ENCODE measurements around the gene SH3RF2.

SH3RF2 gene

GRCh38 chr5:145971701-145972100, 35.3 kb downstream of the SH3RF2 start:
- no peaks in the 10 kb centered on the region for H3K27me3 ChIP-seq (replicated peaks; ENCODE audit: control insufficient read depth, insufficient read depth, low read length, poor library complexity, severe bottlenecking)
- DNase-seq: no peak
- no peaks in the 10 kb centered on the region for H3K36me3 ChIP-seq (ENCODE audit: control insufficient read depth, insufficient read depth, low read length)
- no peak overlapping the region for H3K4me3 ChIP-seq (ENCODE audit: insufficient read depth, low read depth, low read length, poor library complexity, severe bottlenecking)
- no peaks in the 10 kb centered on the region for H3K9me3 ChIP-seq (ENCODE audit: control insufficient read depth, low read length)
- H3K27ac ChIP-seq (ENCODE audit: insufficient read depth, low read length, poor library complexity, severe bottlenecking): no peak overlapping the region
- H3K4me1 ChIP-seq (ENCODE audit: control insufficient read depth, insufficient read depth, low read length, poor library complexity, severe bottlenecking): no peaks in the 10 kb centered on the region

GRCh38 chr5:145975001-145975360, 38.6 kb downstream of the SH3RF2 start:
- no peak overlapping the region for H3K4me3 ChIP-seq (ENCODE audit: insufficient read depth, low read depth, low read length, poor library complexity, severe bottlenecking)
- no peaks in the 10 kb centered on the region for H3K4me1 ChIP-seq (ENCODE audit: control insufficient read depth, insufficient read depth, low read length, poor library complexity, severe bottlenecking)
- no peak for DNase-seq
- no peaks in the 10 kb centered on the region for H3K36me3 ChIP-seq (ENCODE audit: control insufficient read depth, insufficient read depth, low read length)
- H3K27me3 ChIP-seq (replicated peaks; ENCODE audit: control insufficient read depth, insufficient read depth, low read length, poor library complexity, severe bottlenecking): no peaks in the 10 kb centered on the region
- no peaks in the 10 kb centered on the region for H3K9me3 ChIP-seq (ENCODE audit: control insufficient read depth, low read length)
- no peak overlapping the region for H3K27ac ChIP-seq (ENCODE audit: insufficient read depth, low read length, poor library complexity, severe bottlenecking)

DNA sequence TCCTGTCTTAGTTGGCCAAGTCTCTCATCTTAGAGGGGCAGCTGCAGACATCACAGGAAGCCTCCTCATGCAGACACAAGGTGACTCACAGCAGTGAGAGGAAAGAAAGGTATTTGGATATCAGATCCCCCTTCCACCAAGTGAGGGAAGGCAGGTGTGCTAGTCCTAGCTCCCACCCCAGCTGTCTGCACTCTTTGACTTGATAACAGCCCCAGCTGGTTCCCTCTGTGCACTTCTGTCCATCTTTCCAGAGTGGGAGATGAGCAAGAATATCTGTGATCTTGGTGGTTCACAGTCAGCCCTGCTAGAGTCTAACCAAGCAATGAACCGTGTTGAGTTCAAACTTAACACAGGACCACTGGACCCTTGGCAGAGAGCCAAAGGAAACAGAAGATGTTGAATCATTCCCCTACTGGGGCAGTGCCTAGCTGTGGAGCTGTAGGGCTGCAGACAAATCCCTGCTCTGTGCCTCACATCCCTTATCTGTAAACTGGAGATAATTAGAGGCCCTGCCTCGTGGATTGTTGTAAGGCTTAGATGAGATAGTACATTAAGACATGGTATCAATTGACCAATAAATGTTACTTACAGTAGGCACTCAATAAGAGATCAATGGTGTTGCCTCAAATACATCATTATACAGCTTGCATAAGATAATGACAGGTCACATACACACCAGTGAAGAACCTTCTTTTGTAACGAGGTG, 39.1 kb downstream of the SH3RF2 start:
- no peak overlapping the region for H3K27ac ChIP-seq (ENCODE audit: insufficient read depth, low read length, poor library complexity, severe bottlenecking)
- DNase-seq: no peak

DNA sequence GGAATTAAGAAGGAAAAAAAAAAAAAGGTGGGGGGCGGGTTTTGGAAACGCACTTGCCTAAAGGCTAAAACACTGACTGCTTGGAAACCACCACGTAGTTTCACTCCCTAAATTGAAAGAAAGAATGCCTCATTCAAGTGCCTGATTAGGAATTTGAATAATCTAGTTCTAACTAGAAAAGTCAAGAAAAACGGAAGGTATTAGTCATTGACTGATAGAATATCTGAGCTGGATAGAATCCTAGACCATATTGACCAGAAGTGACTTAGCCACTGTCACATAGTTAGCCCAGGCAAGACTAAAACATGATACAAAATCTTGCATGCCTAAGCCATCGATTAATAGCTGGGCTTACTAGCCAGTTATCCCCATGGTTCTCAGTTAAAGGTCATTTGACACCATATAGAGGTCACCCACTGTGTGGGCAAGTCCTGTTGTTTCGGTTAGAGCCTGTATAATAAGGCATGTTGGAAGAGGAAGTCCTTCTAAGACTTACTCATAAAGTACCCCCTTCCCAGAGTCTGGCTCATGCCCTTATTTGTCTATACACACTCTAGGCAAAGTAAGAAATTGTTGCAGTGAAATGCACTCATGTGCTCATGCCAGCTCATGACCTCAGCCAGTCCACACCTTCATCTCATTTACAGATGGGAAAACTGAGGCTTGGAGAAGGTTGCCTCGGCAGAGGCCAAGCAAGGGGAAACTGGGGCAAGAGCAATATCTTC, 40.2 kb downstream of the SH3RF2 start:
- Histone ChIP-seq H3K36me3 (ENCODE audit: control insufficient read depth, insufficient read depth, low read length) (no peaks in the 10 kb centered on the region), H3K4me3 (ENCODE audit: insufficient read depth, low read depth, low read length, poor library complexity, severe bottlenecking) (no peak overlapping the region), H3K4me1 (ENCODE audit: control insufficient read depth, insufficient read depth, low read length, poor library complexity, severe bottlenecking) (no peaks in the 10 kb centered on the region), H3K9me3 (ENCODE audit: control insufficient read depth, low read length) (no peaks in the 10 kb centered on the region), H3K27ac (ENCODE audit: insufficient read depth, low read length, poor library complexity, severe bottlenecking) (no peak overlapping the region), H3K27me3 (replicated peaks; ENCODE audit: control insufficient read depth, insufficient read depth, low read length, poor library complexity, severe bottlenecking) (no peaks in the 10 kb centered on the region)
- DNase-seq: no peak

More for the DNA sequence above, 39.1 kb downstream of the SH3RF2 start:
- Histone ChIP-seq H3K9me3 (ENCODE audit: control insufficient read depth, low read length) (no peaks in the 10 kb centered on the region), H3K36me3 (ENCODE audit: control insufficient read depth, insufficient read depth, low read length) (no peaks in the 10 kb centered on the region), H3K27me3 (replicated peaks; ENCODE audit: control insufficient read depth, insufficient read depth, low read length, poor library complexity, severe bottlenecking) (no peaks in the 10 kb centered on the region), H3K4me1 (ENCODE audit: control insufficient read depth, insufficient read depth, low read length, poor library complexity, severe bottlenecking) (no peaks in the 10 kb centered on the region), H3K4me3 (ENCODE audit: insufficient read depth, low read depth, low read length, poor library complexity, severe bottlenecking) (no peak overlapping the region)

GRCh38 chr5:145978171-145978570, 41.8 kb downstream of the SH3RF2 start:
- no peaks in the 10 kb centered on the region for H3K27me3 ChIP-seq (replicated peaks; ENCODE audit: control insufficient read depth, insufficient read depth, low read length, poor library complexity, severe bottlenecking)
- no peaks in the 10 kb centered on the region for H3K36me3 ChIP-seq (ENCODE audit: control insufficient read depth, insufficient read depth, low read length)
- no peaks in the 10 kb centered on the region for H3K9me3 ChIP-seq (ENCODE audit: control insufficient read depth, low read length)

GRCh38 chr5:145978708-145979107, 42.3 kb downstream of the SH3RF2 start:
- no peak overlapping the region for H3K4me3 ChIP-seq (ENCODE audit: insufficient read depth, low read depth, low read length, poor library complexity, severe bottlenecking)
- no peak overlapping the region for H3K27ac ChIP-seq (ENCODE audit: insufficient read depth, low read length, poor library complexity, severe bottlenecking)
- H3K36me3 ChIP-seq (ENCODE audit: control insufficient read depth, insufficient read depth, low read length): no peaks in the 10 kb centered on the region
- H3K9me3 ChIP-seq (ENCODE audit: control insufficient read depth, low read length): no peaks in the 10 kb centered on the region
- H3K27me3 ChIP-seq (replicated peaks; ENCODE audit: control insufficient read depth, insufficient read depth, low read length, poor library complexity, severe bottlenecking): no peaks in the 10 kb centered on the region
- no peaks in the 10 kb centered on the region for H3K4me1 ChIP-seq (ENCODE audit: control insufficient read depth, insufficient read depth, low read length, poor library complexity, severe bottlenecking)
- no peak for DNase-seq

More at GRCh38 chr5:145978171-145978570, 41.8 kb downstream of the SH3RF2 start:
- Histone ChIP-seq H3K4me1 (ENCODE audit: control insufficient read depth, insufficient read depth, low read length, poor library complexity, severe bottlenecking) (no peaks in the 10 kb centered on the region), H3K27ac (ENCODE audit: insufficient read depth, low read length, poor library complexity, severe bottlenecking) (no peak overlapping the region), H3K4me3 (ENCODE audit: insufficient read depth, low read depth, low read length, poor library complexity, severe bottlenecking) (no peak overlapping the region)
- DNase-seq: no peak

DNA sequence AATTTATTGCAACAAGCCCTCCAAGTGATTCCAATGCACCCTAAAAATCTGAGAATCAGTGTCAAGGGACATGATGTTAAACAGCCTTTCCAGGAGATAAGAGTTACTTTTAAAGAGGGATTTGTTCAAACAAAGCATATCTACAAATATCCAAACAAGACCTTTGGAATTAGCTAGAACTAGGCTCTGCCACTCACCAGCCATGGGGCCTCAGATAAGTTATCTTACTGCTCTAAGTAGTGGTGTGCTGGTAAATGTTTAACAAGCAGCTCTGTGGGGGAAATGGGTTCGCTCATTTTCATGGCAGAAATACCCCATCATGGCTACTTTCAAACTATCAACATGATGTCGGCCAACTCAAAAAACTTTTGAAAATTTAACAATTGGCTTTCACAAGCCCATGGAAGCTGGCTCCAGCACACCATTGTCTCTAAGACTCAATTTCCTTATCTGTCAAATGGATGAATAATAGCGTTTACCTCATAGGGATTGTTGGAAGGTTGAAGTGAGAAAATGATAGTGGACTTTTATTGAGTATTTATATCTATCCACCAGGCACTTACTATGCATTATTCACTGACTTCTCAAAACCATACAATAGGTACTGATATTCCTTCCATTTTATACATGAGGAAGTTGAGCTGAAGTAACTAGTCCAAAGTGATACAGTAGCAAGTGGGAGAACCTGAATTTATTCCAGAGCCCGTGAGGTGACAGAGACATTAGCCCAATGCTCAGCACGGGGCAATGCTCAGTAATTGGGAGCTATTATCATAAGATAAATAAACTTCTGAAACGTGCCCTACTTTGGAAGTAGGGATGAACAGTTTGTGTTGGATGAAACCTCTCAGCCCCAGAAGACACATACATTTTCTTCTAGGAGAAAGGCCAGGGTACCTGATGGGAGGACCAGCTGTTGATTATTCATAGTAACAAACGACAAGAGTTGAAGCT, 43.2 kb downstream of the SH3RF2 start:
- Histone ChIP-seq H3K27me3 (replicated peaks; ENCODE audit: control insufficient read depth, insufficient read depth, low read length, poor library complexity, severe bottlenecking) (no peaks in the 10 kb centered on the region), H3K4me3 (ENCODE audit: insufficient read depth, low read depth, low read length, poor library complexity, severe bottlenecking) (no peak overlapping the region), H3K9me3 (ENCODE audit: control insufficient read depth, low read length) (no peaks in the 10 kb centered on the region), H3K36me3 (ENCODE audit: control insufficient read depth, insufficient read depth, low read length) (no peaks in the 10 kb centered on the region), H3K4me1 (ENCODE audit: control insufficient read depth, insufficient read depth, low read length, poor library complexity, severe bottlenecking) (no peaks in the 10 kb centered on the region), H3K27ac (ENCODE audit: insufficient read depth, low read length, poor library complexity, severe bottlenecking) (no peak overlapping the region)
- no peak for DNase-seq

GRCh38 chr5:145980259-145980658, 43.9 kb downstream of the SH3RF2 start:
- Histone ChIP-seq H3K27ac (ENCODE audit: insufficient read depth, low read length, poor library complexity, severe bottlenecking) (no peak overlapping the region), H3K4me3 (ENCODE audit: insufficient read depth, low read depth, low read length, poor library complexity, severe bottlenecking) (no peak overlapping the region), H3K4me1 (ENCODE audit: control insufficient read depth, insufficient read depth, low read length, poor library complexity, severe bottlenecking) (no peaks in the 10 kb centered on the region), H3K36me3 (ENCODE audit: control insufficient read depth, insufficient read depth, low read length) (no peaks in the 10 kb centered on the region), H3K27me3 (replicated peaks; ENCODE audit: control insufficient read depth, insufficient read depth, low read length, poor library complexity, severe bottlenecking) (no peaks in the 10 kb centered on the region), H3K9me3 (ENCODE audit: control insufficient read depth, low read length) (no peaks in the 10 kb centered on the region)
- no peak for DNase-seq

GRCh38 chr5:145980718-145981117, 44.3 kb downstream of the SH3RF2 start:
- Histone ChIP-seq H3K4me3 (ENCODE audit: insufficient read depth, low read depth, low read length, poor library complexity, severe bottlenecking) (no peak overlapping the region), H3K9me3 (ENCODE audit: control insufficient read depth, low read length) (no peaks in the 10 kb centered on the region), H3K4me1 (ENCODE audit: control insufficient read depth, insufficient read depth, low read length, poor library complexity, severe bottlenecking) (no peaks in the 10 kb centered on the region), H3K36me3 (ENCODE audit: control insufficient read depth, insufficient read depth, low read length) (no peaks in the 10 kb centered on the region), H3K27me3 (replicated peaks; ENCODE audit: control insufficient read depth, insufficient read depth, low read length, poor library complexity, severe bottlenecking) (no peaks in the 10 kb centered on the region), H3K27ac (ENCODE audit: insufficient read depth, low read length, poor library complexity, severe bottlenecking) (no peak overlapping the region)
- no peak for DNase-seq

Data from effector memory CD4-positive, alpha-beta T cell (primary cell).